H1 (cell line): ENCODE measurements around the gene TSR3.

ENCODE experiments used
- EZH2 ChIP-seq: fragments of 200-600 bp; sonication (generic); IDR thresholded peaks from 2 replicates; pipeline ENCODE4 v1.7.1; 2012; ENCODE audit warnings: low read depth, mild to moderate bottlenecking, moderate library complexity, low read length, inconsistent platforms; ENCODE audit not compliant: severe bottlenecking
- JUND ChIP-seq: IDR thresholded peaks from 2 replicates; pipeline ENCODE4 v1.6.1; 2011; ENCODE audit warnings: mild to moderate bottlenecking, improper control_type of control experiment, low read length
- POLR2A ChIP-seq, 2 experiments: IDR thresholded peaks; 1 replicate in 1 of 2; 2 replicates in 1 of 2; pipeline ENCODE4 v1.6.1; 2011; ENCODE audit warnings: low read depth in 2 of 2, low read length in 2 of 2, mild to moderate bottlenecking in 2 of 2; ENCODE audit errors: control extremely low read depth in 1 of 2
- TAF1 ChIP-seq: IDR thresholded peaks from 2 replicates; pipeline ENCODE4 v1.6.1; 2011; ENCODE audit warnings: mild to moderate bottlenecking, low read depth, low read length
- TF ChIP-seq, protein P1 (sequence below), 3 experiments: IDR thresholded peaks; 1 replicate in 2 of 3; 2 replicates in 1 of 3; pipeline versions ENCODE4 v1.5.1 to v1.6.1; 2011; ENCODE audit warnings: low read length in 3 of 3, mild to moderate bottlenecking in 3 of 3, inconsistent platforms in 2 of 3, low read depth in 1 of 3, moderate library complexity in 1 of 3; ENCODE audit not compliant: insufficient read depth in 1 of 3; ENCODE audit errors: control extremely low read depth in 1 of 3

DNA sequence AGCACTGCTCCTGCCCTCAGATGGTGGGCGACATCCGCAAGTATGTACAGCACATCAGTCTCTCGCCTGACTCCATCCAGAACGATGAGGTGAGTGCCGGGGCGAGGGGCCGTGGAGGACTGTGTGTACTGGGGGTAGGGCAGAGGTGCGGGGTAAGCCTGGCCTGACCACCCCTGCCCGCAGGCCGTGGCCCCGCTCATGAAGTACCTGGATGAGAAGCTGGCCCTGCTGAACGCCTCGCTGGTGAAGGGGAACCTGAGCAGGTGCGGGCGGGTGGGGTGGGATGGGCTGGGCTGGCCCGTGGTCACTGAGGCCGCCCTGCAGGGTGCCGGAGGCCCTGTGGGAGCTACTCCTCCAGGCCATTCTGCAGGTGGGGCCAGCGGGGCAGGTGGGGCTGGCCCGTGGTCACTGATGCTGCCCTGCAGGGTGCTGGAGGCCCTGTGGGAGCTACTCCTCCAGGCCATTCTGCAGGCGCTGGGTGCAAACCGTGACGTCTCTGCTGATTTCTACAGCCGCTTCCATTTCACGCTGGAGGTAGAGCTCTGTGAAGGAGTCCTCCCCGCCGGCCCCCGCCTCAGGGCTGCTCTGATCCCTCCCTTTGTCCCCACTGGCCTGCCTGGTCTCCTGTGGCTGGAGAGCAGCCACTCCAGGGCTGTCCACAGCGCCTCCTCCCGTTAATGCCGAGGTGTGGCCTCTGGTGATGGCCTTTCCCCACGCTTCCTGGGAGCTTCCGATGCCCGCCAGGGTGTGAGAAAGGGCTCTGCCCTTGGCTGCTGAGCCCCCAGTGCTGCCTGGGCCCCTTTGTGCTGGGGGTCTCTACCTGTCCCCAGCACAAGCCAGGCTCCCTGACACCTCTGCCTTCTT, 5.0 kb downstream of the TSR3 start:
- TF ChIP-seq, protein P1, sequence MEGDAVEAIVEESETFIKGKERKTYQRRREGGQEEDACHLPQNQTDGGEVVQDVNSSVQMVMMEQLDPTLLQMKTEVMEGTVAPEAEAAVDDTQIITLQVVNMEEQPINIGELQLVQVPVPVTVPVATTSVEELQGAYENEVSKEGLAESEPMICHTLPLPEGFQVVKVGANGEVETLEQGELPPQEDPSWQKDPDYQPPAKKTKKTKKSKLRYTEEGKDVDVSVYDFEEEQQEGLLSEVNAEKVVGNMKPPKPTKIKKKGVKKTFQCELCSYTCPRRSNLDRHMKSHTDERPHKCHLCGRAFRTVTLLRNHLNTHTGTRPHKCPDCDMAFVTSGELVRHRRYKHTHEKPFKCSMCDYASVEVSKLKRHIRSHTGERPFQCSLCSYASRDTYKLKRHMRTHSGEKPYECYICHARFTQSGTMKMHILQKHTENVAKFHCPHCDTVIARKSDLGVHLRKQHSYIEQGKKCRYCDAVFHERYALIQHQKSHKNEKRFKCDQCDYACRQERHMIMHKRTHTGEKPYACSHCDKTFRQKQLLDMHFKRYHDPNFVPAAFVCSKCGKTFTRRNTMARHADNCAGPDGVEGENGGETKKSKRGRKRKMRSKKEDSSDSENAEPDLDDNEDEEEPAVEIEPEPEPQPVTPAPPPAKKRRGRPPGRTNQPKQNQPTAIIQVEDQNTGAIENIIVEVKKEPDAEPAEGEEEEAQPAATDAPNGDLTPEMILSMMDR (IDR thresholded peaks at IDR 0.05; ENCODE audit: control extremely low read depth in 1 of 3, insufficient read depth in 1 of 3, low read depth in 1 of 3, low read length in 3 of 3) = peak in 1 of 3 experiments; percentile 15; a peak in 1 of 4 replicates
- TF ChIP-seq JUND (no peak), TAF1 (no peak), EZH2 (no peak), POLR2A (IDR thresholded peaks at IDR 0.05; ENCODE audit: control extremely low read depth in 1 of 2, low read depth in 2 of 2, low read length in 2 of 2) (no peak)
